Measurements from ENCODE around the gene SPATA19.

The SPATA19 gene

DNA sequence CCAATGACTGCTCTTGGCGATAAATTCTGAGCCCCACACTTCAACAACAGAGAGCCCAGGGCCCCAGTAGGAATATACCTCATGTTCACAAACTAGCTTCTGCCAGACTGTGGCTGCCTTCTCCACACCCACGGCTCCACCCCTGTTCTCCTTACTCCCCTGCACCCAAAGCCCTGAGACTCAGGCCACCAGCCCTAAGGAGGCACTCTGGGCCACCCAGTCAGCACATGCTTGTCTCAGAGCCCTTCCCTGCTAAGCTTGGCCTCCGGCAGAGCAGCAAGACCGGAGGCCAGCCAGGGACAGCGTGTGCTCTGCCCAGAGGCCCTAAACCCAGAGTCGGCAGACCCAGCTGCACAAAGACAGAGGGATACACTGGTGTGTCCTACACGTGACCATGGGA, 27.9 kb downstream of the SPATA19 start:
- no peak for DNase-seq

DNA sequence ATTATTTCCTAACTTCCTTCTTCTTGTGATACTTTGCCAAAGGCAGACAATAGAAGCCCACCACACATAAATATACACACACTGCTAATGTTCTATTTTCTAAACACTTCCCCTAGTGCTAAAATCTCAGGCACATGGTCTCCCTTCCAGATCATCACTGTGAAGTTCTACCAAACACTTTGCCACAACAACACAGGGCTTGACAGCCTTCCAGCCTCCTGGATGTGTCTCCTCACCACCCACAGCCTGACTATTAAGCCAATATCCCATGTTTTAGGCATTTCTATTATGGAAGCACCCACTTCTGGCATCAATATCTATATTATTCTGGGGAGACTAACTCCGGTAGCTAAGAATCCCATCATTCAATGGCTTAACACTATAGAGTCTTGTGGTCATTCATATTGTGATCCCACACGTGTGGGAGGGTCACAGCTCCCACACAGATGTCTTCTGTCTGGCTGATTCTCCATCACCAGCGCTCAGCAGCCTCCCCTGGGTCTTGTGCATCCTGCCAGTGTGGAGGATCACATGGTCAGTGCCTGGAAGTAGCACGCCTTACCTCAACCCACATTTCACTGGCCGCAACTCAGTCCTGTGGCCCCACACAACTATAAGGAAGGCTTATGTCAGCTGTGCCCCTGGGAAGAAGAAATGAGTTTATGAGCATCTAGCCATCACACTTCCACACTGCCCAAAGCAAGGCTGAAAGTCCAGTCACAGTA, 29.0 kb downstream of the SPATA19 start:
- no peak for DNase-seq

DNA sequence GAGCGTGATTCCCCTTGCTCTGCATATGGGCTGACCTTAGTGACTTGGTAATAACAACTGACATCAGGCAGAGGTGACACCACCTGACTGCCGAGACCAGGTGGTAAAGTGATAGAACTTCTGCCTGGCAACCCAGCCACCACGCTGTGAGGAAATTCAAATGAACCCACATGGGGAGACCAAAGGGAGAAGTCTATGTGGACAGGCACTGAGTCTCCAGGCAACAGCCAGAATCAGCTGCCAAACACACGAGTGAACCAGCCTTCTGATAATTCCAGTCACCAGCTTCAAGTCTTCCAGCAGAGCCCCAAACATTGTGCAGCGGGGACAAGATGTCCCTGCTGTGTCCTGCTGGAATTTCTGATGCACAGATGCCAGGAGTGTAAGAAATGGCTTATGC, 29.7 kb downstream of the SPATA19 start:
- no peak for DNase-seq

GRCh38 chr11:133814588-133815100, 30.7 kb downstream of the SPATA19 start:
- no peak for DNase-seq

DNA sequence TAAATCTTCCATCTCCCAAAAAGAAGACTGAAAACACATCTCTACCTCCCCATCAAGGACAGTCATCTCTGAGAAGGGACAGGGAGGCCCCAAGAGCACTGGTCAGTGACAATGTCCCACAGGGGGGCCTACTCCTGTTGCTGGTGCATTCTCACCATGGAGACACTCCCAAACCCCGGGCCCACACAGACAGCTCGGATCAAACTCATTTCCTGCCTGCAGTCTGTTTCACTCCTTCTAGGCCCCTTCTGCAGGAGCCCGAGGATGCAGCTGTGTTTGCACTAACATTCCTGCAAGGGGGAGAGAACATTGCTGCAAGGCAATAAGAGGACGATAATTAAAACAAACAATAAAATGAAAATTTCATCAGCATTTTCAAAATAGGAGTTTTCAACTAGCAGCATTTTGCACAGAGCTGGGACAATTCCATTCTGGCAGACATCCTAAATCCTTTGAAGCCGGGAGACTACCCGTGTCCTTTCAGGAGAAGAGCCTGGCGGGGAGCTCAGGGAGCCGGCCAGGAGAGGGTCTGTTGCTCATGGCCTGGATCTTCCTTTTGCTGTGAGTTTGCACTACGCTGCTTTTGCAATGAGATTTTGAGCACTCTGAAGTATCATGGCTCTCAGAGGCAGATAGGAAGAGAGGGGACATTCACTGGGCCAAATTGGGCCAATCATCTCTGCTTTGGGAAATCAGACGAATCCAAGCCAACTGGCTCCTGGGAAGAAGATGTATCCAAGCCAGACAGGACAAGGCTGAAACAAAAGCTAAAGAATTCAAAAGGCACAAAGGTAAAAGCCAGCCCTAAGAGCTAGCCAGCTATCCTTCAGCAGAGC, 33.2 kb downstream of the SPATA19 start:
- DNase-seq: no peak

DNA sequence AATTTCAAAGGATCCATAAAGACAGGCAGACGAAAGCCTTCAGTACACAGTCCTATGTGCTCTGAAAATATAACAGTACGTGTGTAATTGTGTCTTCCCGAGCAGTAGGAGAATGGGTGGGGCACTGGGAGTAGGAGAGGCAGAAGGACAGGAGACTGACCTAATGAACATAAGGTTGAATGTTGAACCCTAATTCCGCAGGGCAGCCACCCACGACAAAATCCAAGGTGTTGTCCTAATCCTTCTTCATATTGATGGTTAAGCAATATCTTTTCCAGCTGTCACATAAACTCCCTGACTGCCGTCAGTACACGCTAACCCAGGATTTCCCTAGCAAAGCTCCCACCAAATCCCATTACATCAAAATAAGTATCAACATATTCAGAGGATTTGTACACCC, 34.5 kb downstream of the SPATA19 start:
- DNase-seq: no peak

DNA sequence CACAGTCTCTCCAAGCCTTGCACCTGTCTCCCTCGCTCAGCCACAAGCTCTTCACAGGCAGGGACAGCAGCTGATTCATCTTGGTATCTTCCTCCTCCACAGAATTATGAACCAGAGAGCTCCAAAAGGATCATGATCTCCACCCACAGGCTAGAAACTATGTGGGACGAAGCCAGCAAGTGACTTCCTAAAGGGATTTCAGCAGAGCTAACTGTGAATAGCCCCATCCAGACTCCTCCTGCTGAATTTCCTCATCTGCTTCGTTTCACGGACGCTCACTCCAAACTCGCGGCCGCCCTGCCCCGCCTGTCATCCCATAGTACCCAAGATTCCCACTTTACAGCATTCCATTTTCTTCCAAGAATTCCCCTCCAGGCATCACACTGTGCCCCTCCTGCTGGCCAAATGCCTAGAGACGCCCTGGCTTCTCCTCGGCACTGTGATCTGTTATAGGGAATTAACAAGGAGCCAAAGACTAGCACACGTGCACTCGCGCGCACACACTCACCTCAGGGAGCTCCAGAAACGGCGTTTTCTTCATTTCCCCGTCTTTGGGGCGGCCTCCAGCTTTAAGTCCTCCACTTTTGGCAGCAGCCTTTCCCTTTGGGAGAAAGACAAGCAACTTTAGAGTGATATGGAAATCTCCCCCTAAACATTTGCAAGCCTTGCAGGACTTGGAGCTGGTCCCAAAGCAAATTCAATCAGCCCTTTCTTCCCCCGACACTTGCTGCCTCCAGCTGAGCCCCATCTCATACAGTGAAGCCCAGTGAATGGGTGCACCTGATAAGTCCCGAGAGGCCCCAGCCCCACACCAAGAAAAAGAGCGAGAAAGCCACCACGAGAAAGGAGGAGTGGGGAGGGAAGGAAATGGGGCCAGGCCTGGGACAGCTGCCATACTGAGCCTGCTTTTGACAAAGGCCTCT, 35.5 kb downstream of the SPATA19 start:
- no peak for DNase-seq

- no peak for DNase-seq
These were observed 36.7 kb downstream of the SPATA19 start for GRCh38 chr11:133808393-133809140.

- DNase-seq: no peak
These were observed 42.3 kb downstream of the SPATA19 start for GRCh38 chr11:133803026-133803425.

- no peak for DNase-seq
These were observed 44.0 kb downstream of the SPATA19 start for GRCh38 chr11:133801356-133801755.

DNA sequence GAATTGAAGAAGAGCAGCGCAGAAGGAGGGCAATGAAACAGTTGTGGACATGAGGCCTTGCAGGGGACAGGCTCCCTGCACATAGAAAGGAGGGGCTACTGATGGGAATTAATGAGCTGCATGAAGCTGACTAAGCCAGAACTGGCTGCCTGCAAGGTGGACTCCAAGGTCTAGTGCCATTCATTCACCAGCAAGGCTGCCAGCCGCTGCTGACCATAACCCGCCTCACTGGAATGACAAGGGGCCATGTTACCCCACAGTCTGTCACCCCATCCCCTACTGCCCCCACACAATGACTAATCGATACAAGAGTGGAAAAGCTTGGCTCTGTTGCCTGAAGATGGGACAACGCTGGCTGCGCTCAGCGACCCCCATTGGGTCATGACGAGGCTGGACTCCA, 44.6 kb downstream of the SPATA19 start:
- no peak for DNase-seq

DNA sequence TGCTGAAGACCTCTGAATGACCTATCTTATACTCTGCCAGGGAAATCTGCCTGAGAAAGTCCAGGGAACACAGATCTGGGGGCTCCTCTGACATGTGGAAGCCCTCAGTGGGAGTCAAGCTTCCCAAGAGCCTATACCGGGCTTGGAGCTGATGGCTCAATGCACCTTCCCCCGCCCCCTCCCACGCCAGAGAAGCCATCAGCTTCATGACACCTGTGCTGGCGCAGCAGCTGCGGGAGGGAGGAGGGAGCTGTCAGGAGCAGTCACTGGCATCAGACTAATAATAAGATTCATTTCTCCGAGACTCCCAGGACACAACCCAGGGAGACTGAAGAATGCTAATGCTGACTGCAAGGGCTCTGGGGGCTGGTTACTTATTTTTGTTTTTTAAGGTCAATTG, 47.8 kb downstream of the SPATA19 start:
- no peak for DNase-seq

DNA sequence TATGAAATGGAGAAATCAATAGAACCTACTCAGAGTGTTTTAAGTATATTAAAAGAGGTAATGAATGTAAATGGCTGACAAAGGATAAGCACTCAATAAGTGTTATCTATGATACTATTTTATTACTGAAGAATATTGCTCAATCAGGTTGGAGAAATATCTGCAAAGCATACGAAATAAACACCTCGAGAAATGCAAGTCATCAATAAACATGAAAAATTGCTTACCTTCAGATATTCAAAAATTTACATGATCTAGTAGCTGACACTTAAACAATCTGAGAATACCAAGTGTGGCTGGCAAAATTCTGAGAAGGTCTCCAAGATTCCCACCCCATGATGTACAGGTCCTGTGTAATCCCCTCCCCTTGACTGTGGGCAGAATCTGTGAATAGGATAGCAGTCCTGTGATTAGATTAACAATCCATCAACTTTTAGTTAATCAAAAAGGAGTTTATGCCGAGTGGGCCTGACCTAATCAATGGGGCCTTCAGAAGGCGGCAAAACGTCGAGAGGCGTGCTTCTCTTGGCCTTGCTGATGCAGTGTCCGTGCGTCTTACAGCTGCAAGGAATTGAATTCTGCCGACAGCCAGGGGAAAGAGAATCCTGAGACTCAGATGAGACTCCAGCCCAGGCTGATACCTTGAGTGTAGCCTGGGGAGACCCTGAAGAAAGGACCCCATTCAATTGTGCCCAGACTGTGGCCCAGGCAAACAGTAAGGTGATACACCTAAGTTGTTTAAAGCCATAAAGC, 49.1 kb downstream of the SPATA19 start:
- no peak for DNase-seq

- DNase-seq: no peak
These were observed 50.2 kb downstream of the SPATA19 start for GRCh38 chr11:133795088-133795487.

DNA sequence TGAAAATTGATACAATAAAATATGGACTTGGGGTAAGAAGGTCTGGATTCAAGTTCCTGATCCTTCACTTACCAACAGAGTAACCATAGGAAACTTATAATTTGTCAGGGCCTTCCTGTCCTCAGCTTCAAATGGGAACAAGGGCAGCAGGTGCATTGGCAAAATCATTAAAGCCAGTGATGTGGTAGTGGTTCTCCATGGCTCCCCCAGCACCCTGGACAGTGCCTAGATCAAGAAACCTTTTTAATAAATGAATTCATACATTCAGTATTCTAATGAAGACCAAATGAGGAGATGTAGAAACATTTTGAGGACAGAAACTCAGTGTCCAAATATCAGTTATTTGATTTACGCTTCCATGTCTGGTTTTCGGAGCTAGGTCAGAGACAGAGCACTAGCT, 51.1 kb downstream of the SPATA19 start:
- no peak for DNase-seq

GRCh38 chr11:133793271-133794035, 51.9 kb downstream of the SPATA19 start:
- no peak for DNase-seq

DNA sequence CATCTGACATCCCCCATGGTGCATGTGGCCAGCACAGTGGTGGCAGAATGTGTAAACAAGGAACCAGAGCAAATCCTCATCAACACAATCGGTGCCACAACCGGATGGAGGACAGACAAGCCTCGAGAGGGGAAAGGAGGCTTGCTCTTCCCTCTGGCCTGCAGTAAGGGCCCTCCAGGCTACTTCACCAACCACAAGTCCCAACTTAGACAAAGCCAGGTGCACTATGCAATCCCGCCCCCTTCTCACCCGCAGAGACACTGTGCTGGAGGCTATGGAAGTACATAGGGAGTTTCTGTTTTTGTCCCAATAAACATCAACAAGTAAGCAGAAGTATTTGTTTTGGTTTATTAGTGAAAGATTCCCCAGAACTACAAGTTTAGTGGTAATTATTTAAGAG, 54.3 kb downstream of the SPATA19 start:
- no peak for DNase-seq

Data from SHP77 treated with DMSO at 0.1 percent for 48 hours (cell line).